HEK293 (cell line): ENCODE measurements around the gene LST1.

Experiments
- REPIN1 ChIP-seq: fragments of 450-650 bp; formaldehyde crosslinking; IDR thresholded peaks from 2 replicates; pipeline ENCODE4 v1.5.1; 2017; ENCODE audit warnings: missing biosample characterization, missing genetic modification characterization, low read depth
- SALL2 ChIP-seq: fragments of 450-650 bp; formaldehyde crosslinking; IDR thresholded peaks from 2 replicates; pipeline ENCODE4 v1.5.0; 2017; ENCODE audit warnings: missing biosample characterization, mild to moderate bottlenecking, missing genetic modification characterization, borderline replicate concordance
- WT1 ChIP-seq: fragments of 450-650 bp; formaldehyde crosslinking; IDR thresholded peaks from 2 replicates; pipeline ENCODE4 v1.5.1; 2016; ENCODE audit warnings: missing biosample characterization, missing genetic modification characterization
- ZEB2 ChIP-seq: fragments of 450-650 bp; formaldehyde crosslinking; IDR thresholded peaks from 2 replicates; pipeline ENCODE4 v1.5.1; 2016; ENCODE audit warnings: missing biosample characterization, missing genetic modification characterization
- ZNF132 ChIP-seq: fragments of 450-650 bp; formaldehyde crosslinking; IDR thresholded peaks from 2 replicates; pipeline ENCODE4 v1.5.1; 2017; ENCODE audit warnings: missing biosample characterization, missing genetic modification characterization, borderline replicate concordance
- ZNF354C ChIP-seq: fragments of 450-650 bp; formaldehyde crosslinking; IDR thresholded peaks from 2 replicates; pipeline ENCODE4 v1.5.1; 2016; ENCODE audit warnings: missing biosample characterization, missing genetic modification characterization, low read depth, borderline replicate concordance
- ZNF433 ChIP-seq: fragments of 450-650 bp; formaldehyde crosslinking; IDR thresholded peaks from 2 replicates; pipeline ENCODE4 v1.5.1; 2016; ENCODE audit warnings: missing biosample characterization, missing genetic modification characterization, low read depth
- ZNF48 ChIP-seq: fragments of 450-650 bp; formaldehyde crosslinking; IDR thresholded peaks from 2 replicates; pipeline ENCODE4 v1.5.1; 2016; ENCODE audit warnings: missing biosample characterization, missing genetic modification characterization
- ZNF510 ChIP-seq: fragments of 450-650 bp; formaldehyde crosslinking; IDR thresholded peaks from 2 replicates; pipeline ENCODE4 v1.5.1; 2018; ENCODE audit warnings: mild to moderate bottlenecking, missing genetic modification characterization, missing biosample characterization; ENCODE audit not compliant: insufficient replicate concordance
- ZNF514 ChIP-seq: fragments of 450-650 bp; formaldehyde crosslinking; IDR thresholded peaks from 2 replicates; pipeline ENCODE4 v1.5.1; 2016; ENCODE audit warnings: missing biosample characterization, missing genetic modification characterization
- ZNF623 ChIP-seq: fragments of 450-650 bp; formaldehyde crosslinking; IDR thresholded peaks from 2 replicates; pipeline ENCODE4 v1.5.1; 2016; ENCODE audit warnings: missing biosample characterization, missing genetic modification characterization
- ZNF664 ChIP-seq: fragments of 450-650 bp; formaldehyde crosslinking; IDR thresholded peaks from 2 replicates; pipeline ENCODE4 v1.5.1; 2016; ENCODE audit warnings: missing biosample characterization, missing genetic modification characterization
- ZNF701 ChIP-seq: fragments of 450-650 bp; formaldehyde crosslinking; IDR thresholded peaks from 2 replicates; pipeline ENCODE4 v1.5.1; 2016; ENCODE audit warnings: missing biosample characterization, missing genetic modification characterization
- ZNF76 ChIP-seq: fragments of 450-650 bp; formaldehyde crosslinking; IDR thresholded peaks from 2 replicates; pipeline ENCODE4; 2016; ENCODE audit warnings: low read depth, missing biosample characterization, missing genetic modification characterization, borderline replicate concordance
- ZNF776 ChIP-seq: fragments of 450-650 bp; formaldehyde crosslinking; IDR thresholded peaks from 2 replicates; pipeline ENCODE4 v1.5.0; 2017; ENCODE audit warnings: missing biosample characterization, missing genetic modification characterization, borderline replicate concordance
- ZNF785 ChIP-seq: fragments of 450-650 bp; formaldehyde crosslinking; IDR thresholded peaks from 2 replicates; pipeline ENCODE4 v1.5.1; 2016; ENCODE audit warnings: missing biosample characterization, missing genetic modification characterization
- ZNF791 ChIP-seq: fragments of 450-650 bp; formaldehyde crosslinking; IDR thresholded peaks from 2 replicates; pipeline ENCODE4 v1.5.1; 2016; ENCODE audit warnings: missing biosample characterization, missing genetic modification characterization
- TF ChIP-seq, protein P1 (sequence below): fragments of 450-650 bp; formaldehyde crosslinking; IDR thresholded peaks from 2 replicates; pipeline ENCODE4 v1.5.1; 2016; ENCODE audit warnings: missing biosample characterization, missing genetic modification characterization
- TF ChIP-seq, protein P2 (sequence below): fragments of 450-650 bp; formaldehyde crosslinking; IDR thresholded peaks from 2 replicates; pipeline ENCODE4 v1.5.1; 2016; ENCODE audit warnings: missing biosample characterization, missing genetic modification characterization, low read depth
- TF ChIP-seq, protein P3 (sequence below): fragments of 450-650 bp; formaldehyde crosslinking; IDR thresholded peaks from 2 replicates; pipeline ENCODE4 v1.5.1; 2016; ENCODE audit warnings: missing biosample characterization, missing genetic modification characterization
- TF ChIP-seq, protein P4 (sequence below): fragments of 450-650 bp; formaldehyde crosslinking; IDR thresholded peaks from 2 replicates; pipeline ENCODE4 v1.5.1; 2016; ENCODE audit warnings: missing biosample characterization, missing genetic modification characterization, borderline replicate concordance
- TF ChIP-seq, protein P5 (sequence below): fragments of 450-650 bp; formaldehyde crosslinking; IDR thresholded peaks from 2 replicates; pipeline ENCODE4 v1.5.1; 2017; ENCODE audit warnings: missing biosample characterization, mild to moderate bottlenecking, missing genetic modification characterization, moderate library complexity
- TF ChIP-seq, protein P6 (sequence below): fragments of 450-650 bp; formaldehyde crosslinking; IDR thresholded peaks from 2 replicates; pipeline ENCODE4 v1.5.1; 2017; ENCODE audit warnings: missing biosample characterization, missing genetic modification characterization
- TF ChIP-seq, protein P7 (sequence below): fragments of 450-650 bp; formaldehyde crosslinking; IDR thresholded peaks from 2 replicates; pipeline ENCODE4 v1.5.1; 2016; ENCODE audit warnings: missing biosample characterization, missing genetic modification characterization

LST1 gene

DNA sequence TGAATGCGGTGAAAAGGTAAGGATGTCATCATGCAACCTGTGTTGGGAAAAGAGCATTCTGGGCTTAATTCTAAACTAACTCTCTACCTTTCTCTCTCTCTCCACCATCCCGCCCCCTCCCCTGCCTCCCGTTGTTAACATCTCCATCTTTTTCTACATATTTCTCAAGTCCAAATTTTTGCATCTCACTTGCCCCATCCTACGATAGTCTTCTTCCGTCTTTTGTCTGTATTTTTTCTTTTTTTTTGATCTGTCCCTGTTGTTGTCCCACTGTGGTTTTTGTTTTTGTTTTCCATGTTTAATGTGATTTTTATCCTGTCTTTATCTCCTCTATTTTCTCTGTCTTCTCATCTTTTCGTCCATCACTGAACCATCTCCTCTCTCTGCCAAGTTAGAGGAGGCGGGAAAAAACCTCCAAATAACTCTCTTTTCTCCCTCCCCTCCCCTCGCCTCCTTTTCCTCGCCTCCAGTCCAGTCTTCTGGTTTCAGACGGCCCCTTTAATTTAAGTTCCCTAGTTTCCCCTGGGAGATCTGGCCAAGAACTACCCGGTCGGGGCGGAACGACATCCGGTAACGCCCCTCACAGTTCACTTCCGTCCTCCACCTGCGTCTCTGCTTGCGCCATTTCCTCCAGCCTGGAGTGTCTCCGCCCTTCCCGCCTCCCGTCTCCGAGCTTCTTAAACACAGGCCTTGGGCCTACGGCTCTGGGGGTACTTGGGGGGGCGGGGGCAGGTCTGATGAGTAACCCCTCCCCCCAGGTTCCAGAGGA, 38.9 kb upstream of the LST1 start, which contains the start of gene NFKBIL1 (continued):
- TF ChIP-seq REPIN1 (peak; percentile 77; the same call in 1 of the 2 replicates), ZNF48 (tag by site-specific recombination) (no peak), ZNF510 (no peak), ZNF664 (tag by site-specific recombination) (no peak; the same call in 1 of the 2 replicates), ZEB2 (tag by site-specific recombination) (peak; percentile 67; the same call in 1 of the 2 replicates), ZNF433 (tag by site-specific recombination) (no peak), ZNF76 (tag by site-specific recombination) (peak; percentile 85), ZNF776 (no peak), ZNF791 (tag by site-specific recombination) (no peak), ZNF514 (tag by site-specific recombination) (no peak; the same call in 1 of the 2 replicates), ZNF785 (tag by site-specific recombination) (no peak), WT1 (peak; percentile 78), ZNF623 (no peak; the same call in 1 of the 2 replicates), ZNF132 (tag by site-specific recombination) (no peak), ZNF354C (no peak), SALL2 (tag by site-specific recombination) (no peak), ZNF701 (tag by site-specific recombination) (no peak; the same call in 1 of the 2 replicates)
- TF ChIP-seq, protein P1, sequence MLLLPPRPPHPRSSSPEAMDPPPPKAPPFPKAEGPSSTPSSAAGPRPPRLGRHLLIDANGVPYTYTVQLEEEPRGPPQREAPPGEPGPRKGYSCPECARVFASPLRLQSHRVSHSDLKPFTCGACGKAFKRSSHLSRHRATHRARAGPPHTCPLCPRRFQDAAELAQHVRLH, result peak; percentile 94
- TF ChIP-seq, protein P2, sequence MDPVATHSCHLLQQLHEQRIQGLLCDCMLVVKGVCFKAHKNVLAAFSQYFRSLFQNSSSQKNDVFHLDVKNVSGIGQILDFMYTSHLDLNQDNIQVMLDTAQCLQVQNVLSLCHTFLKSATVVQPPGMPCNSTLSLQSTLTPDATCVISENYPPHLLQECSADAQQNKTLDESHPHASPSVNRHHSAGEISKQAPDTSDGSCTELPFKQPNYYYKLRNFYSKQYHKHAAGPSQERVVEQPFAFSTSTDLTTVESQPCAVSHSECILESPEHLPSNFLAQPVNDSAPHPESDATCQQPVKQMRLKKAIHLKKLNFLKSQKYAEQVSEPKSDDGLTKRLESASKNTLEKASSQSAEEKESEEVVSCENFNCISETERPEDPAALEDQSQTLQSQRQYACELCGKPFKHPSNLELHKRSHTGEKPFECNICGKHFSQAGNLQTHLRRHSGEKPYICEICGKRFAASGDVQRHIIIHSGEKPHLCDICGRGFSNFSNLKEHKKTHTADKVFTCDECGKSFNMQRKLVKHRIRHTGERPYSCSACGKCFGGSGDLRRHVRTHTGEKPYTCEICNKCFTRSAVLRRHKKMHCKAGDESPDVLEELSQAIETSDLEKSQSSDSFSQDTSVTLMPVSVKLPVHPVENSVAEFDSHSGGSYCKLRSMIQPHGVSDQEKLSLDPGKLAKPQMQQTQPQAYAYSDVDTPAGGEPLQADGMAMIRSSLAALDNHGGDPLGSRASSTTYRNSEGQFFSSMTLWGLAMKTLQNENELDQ (tag by site-specific recombination), result no peak
- TF ChIP-seq, protein P3, sequence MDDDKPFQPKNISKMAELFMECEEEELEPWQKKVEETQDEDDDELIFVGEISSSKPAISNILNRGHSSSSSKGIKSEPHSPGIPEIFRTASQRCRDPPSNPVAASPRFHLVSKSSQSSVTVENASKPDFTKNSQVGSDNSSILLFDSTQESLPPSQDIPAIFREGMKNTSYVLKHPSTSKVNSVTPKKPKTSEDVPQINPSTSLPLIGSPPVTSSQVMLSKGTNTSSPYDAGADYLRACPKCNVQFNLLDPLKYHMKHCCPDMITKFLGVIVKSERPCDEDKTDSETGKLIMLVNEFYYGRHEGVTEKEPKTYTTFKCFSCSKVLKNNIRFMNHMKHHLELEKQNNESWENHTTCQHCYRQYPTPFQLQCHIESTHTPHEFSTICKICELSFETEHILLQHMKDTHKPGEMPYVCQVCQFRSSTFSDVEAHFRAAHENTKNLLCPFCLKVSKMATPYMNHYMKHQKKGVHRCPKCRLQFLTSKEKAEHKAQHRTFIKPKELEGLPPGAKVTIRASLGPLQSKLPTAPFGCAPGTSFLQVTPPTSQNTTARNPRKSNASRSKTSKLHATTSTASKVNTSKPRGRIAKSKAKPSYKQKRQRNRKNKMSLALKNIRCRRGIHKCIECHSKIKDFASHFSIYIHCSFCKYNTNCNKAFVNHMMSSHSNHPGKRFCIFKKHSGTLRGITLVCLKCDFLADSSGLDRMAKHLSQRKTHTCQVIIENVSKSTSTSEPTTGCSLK (tag by site-specific recombination), result no peak
- TF ChIP-seq, protein P4, sequence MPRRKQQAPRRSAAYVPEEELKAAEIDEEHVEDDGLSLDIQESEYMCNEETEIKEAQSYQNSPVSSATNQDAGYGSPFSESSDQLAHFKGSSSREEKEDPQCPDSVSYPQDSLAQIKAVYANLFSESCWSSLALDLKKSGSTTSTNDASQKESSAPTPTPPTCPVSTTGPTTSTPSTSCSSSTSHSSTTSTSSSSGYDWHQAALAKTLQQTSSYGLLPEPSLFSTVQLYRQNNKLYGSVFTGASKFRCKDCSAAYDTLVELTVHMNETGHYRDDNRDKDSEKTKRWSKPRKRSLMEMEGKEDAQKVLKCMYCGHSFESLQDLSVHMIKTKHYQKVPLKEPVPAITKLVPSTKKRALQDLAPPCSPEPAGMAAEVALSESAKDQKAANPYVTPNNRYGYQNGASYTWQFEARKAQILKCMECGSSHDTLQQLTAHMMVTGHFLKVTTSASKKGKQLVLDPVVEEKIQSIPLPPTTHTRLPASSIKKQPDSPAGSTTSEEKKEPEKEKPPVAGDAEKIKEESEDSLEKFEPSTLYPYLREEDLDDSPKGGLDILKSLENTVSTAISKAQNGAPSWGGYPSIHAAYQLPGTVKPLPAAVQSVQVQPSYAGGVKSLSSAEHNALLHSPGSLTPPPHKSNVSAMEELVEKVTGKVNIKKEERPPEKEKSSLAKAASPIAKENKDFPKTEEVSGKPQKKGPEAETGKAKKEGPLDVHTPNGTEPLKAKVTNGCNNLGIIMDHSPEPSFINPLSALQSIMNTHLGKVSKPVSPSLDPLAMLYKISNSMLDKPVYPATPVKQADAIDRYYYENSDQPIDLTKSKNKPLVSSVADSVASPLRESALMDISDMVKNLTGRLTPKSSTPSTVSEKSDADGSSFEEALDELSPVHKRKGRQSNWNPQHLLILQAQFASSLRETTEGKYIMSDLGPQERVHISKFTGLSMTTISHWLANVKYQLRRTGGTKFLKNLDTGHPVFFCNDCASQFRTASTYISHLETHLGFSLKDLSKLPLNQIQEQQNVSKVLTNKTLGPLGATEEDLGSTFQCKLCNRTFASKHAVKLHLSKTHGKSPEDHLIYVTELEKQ (tag by site-specific recombination), result no peak
- TF ChIP-seq, protein P5, sequence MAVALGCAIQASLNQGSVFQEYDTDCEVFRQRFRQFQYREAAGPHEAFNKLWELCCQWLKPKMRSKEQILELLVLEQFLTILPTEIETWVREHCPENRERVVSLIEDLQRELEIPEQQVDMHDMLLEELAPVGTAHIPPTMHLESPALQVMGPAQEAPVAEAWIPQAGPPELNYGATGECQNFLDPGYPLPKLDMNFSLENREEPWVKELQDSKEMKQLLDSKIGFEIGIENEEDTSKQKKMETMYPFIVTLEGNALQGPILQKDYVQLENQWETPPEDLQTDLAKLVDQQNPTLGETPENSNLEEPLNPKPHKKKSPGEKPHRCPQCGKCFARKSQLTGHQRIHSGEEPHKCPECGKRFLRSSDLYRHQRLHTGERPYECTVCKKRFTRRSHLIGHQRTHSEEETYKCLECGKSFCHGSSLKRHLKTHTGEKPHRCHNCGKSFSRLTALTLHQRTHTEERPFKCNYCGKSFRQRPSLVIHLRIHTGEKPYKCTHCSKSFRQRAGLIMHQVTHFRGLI (tag by site-specific recombination), result peak; percentile 33; the same call in 1 of the 2 replicates
- TF ChIP-seq, protein P6, sequence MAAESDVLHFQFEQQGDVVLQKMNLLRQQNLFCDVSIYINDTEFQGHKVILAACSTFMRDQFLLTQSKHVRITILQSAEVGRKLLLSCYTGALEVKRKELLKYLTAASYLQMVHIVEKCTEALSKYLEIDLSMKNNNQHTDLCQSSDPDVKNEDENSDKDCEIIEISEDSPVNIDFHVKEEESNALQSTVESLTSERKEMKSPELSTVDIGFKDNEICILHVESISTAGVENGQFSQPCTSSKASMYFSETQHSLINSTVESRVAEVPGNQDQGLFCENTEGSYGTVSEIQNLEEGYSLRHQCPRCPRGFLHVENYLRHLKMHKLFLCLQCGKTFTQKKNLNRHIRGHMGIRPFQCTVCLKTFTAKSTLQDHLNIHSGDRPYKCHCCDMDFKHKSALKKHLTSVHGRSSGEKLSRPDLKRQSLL (tag by site-specific recombination), result peak; percentile 35; the same call in 1 of the 2 replicates
- TF ChIP-seq, protein P7, sequence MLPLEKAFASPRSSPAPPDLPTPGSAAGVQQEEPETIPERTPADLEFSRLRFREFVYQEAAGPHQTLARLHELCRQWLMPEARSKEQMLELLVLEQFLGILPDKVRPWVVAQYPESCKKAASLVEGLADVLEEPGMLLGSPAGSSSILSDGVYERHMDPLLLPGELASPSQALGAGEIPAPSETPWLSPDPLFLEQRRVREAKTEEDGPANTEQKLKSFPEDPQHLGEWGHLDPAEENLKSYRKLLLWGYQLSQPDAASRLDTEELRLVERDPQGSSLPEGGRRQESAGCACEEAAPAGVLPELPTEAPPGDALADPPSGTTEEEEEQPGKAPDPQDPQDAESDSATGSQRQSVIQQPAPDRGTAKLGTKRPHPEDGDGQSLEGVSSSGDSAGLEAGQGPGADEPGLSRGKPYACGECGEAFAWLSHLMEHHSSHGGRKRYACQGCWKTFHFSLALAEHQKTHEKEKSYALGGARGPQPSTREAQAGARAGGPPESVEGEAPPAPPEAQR (tag by site-specific recombination), result peak; percentile 53; the same call in 1 of the 2 replicates
